HG02885 (cell line): ENCODE measurements around the gene SLC19A1.

Source experiments
- ATAC-seq: cut with Tn5 transposase; IDR thresholded peaks from one replicate; pipeline ENCODE4 v1.9.1; 2021; ENCODE audit warnings: mild to moderate bottlenecking; ENCODE audit not compliant: unreplicated experiment, poor library complexity

SLC19A1 gene

GRCh38 chr21:45523411-45524101 lies 18.7 kb downstream of the SLC19A1 start:
- no peak for ATAC-seq

- no peak for ATAC-seq
Observed at GRCh38 chr21:45522986-45523385, 19.3 kb downstream of the SLC19A1 start.

DNA sequence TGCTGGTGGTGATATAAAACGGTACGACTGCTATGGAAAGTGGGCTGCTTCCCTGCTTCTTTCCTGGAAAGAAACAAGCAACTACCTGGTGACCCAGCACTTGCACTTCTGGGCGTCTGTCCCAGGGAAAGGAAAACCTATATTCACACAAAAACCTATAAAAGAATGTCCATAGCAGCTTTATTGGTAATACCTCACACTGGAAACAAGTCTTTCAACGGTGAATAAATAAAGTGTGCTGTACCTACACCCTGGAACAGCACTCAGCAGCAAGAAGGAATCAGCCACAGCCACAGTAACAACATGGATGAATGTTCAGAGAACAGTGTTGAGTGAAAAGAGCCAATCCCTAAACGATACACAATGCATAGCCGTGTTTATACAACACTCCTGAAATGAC lies 19.9 kb downstream of the SLC19A1 start:
- ATAC-seq, result no peak

DNA sequence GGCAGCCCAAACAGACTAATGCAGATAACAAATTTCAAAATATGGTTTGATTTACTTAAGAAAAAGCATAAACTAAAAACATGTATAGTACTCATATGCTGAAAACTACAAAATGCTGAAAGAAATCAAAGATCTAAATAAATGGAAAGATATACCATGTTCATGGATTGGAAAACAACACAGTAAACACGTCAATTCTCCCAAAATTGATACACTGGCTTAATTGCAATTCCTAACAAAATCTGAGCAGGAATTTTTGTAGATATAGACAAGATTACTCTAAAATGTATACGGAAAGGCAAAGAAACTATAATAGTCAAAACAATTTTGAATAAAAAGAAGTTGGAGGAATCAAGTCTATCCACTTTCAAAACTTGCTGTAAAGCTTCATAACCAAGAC lies 21.0 kb downstream of the SLC19A1 start:
- no peak for ATAC-seq

DNA sequence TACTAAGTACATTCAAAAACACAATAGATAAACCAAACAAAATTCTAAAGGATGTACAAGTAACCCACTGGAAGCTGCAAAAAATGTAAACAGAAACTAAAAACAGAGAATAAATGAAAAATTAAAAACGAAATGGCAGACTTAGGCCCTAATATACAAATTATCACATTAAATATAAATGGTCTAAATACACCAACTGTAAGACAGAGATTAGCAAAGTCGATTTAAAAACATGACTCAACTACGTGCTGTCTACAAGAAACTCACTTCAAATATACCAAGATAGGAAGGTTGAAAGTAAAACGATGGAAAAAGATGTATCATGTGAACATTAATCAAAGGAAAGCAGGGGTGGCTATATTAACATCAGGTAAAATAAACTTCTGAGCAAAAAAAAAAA lies 23.1 kb downstream of the SLC19A1 start:
- ATAC-seq, result no peak

- ATAC-seq, result no peak
Observed at GRCh38 chr21:45518742-45519141, 23.5 kb downstream of the SLC19A1 start.

GRCh38 chr21:45517249-45518065 lies 24.8 kb downstream of the SLC19A1 start:
- no peak for ATAC-seq

DNA sequence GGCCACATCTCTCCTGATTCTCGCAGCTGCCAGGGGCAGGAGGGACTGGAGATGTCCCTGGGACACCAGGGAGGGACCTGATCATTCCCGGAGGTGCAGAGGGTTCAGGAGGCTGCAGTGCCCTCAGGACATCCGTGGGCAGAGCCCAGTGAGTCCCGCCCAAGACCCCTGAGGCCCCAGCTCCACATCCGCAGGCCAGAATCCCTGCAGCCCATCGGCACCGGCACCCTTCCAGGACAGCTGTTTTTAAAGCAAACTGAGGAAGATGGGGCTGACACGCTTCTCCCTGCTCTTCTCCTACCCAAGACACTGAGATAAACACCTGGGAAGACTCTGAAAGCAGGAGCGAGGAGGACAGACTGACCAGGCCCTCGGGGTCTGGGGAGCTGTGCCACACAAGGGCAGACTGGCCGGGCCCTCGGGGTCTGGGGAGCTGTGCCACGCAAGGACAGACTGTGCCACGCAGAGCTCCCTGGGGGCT lies 25.5 kb downstream of the SLC19A1 start:
- ATAC-seq, result no peak

DNA sequence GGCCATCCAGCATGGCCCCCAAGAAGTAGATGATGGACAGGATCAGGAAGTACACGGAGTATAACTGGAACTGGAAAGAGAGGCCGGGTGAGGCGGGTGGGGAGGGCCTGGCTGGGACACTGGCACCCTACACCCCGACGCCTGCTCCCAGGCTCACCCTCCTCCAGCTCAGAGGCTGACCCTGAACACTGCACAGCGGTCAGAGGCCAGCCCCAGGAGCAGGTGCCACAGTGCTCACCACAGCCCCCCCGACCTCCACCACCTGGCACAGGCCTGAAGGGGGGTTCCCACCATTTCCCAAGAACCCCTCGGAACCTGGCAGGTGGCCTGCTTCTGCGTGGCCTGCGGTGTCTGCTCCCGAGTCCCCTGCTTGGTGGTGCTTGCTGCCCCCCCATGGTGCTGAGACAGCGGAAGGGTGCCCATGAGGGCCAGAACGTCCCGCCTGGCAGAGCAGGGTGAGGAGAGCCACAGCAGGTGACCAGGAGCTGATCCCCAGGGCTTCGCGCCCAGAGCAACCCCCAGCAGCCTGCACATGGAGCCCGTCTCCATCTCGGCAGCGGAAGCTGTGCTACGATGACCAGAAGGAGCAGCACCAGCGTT lies 26.1 kb downstream of the SLC19A1 start:
- ATAC-seq, result no peak

DNA sequence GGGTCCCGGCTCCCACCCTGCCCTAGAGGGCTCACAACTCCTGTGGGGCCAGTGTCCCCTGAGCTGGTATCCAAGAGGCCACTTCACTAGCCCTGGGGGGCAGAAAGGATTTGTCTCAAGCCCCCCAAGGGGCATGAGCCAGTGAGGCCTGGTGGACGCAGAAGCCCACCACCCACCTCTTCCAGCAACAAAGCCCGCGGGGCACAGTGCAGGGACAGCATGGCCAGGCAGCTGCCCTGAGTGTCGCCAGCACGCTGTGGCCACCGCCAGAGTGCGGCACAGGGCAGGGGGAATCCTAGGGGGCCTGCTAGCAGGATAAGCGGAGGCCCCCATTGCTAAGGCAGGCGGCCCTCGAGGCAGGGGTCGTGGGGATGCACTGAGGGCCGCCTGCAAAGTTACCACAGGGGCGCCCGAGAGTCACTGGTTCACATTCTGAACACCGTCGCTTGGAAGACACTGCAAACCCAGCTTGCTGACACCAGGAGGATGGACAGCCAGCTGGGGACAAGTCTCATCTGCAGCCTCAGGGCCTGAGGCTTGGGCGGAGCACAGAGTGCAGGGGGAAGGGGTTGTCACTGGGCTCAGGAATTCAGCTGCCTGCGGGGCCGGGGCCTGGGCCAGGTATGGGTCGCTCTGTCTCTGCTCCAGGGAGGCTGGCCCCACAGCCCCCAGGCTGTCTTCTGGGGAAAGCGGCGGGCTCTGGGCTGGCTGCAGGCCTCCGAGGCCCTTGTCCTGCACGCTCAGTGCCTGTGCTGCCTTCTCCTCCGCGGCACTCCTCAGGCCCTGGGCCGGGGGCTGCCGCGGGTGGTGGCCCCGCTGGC lies 26.8 kb downstream of the SLC19A1 start:
- no peak for ATAC-seq

GRCh38 chr21:45514311-45515021 lies 27.8 kb downstream of the SLC19A1 start:
- ATAC-seq, result no peak

GRCh38 chr21:45513741-45514310 lies 28.4 kb downstream of the SLC19A1 start:
- ATAC-seq, result no peak

- no peak for ATAC-seq
Observed at GRCh38 chr21:45513003-45513717, 29.1 kb downstream of the SLC19A1 start.

DNA sequence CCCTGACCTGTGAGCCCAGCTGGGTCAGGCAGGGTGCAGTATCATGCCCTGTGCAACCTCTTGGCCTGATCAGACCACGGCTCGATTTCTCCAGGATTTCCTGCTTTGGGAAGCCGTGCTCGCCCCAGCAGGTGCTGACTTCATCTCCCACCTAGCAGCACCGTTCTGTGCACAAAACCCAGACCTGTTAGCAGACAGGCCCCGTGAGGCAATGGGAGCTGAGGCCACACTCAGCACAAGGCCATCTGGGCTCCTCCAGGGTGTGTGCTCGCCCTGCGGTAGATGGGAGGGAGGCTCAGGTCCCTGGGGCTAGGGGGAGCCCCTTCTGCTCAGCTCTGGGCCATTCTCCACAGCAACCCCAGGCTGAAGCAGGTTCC lies 29.6 kb downstream of the SLC19A1 start:
- no peak for ATAC-seq

- no peak for ATAC-seq
Observed at GRCh38 chr21:45511661-45512431, 30.4 kb downstream of the SLC19A1 start.

- ATAC-seq, result no peak
Observed at GRCh38 chr21:45511007-45511406, 31.2 kb downstream of the SLC19A1 start.

DNA sequence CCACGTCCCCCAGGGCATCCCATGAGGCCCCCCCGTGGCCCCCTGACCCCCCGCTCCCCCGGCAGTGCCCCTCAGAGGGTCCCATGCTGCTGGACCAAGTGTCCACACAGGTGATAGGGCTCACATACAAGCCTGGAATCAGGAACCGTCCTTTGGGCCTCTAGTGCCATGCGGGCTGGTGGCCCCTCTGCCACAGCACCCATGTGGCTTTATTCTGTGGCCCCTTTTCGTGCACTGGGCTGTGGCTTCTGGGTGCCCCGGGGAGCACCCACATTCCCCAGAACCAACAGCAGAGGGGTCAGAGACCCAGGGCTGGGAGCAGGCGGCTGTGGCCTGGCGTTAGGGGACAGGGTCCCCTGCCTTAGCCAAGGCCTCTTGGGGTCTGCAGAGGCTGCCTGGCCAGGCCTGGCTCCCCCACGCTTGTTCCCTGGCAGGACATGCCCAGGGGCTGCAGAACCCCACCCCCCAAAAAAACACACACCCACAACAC lies 31.7 kb downstream of the SLC19A1 start:
- ATAC-seq, result no peak
